ENCODE measurements around the gene LRIG1.

Gene LRIG1

GRCh38 chr3:66452303-66453011 lies 48.4 kb downstream of the LRIG1 start:
- Histone ChIP-seq H3K36me3 (ENCODE audit: insufficient read depth) (no peaks in the 10 kb centered on the region; the same call in 1 of the 2 replicates), H3K4me3 (IDR thresholded peaks at IDR 0.05; ENCODE audit: insufficient read depth, low read depth, low read length) (no peak overlapping the region), H3K9ac (no peak overlapping the region), H3K4me1 (ENCODE audit: low read depth, poor library complexity, severe bottlenecking) (peaks cover 47% of the 10 kb centered on the region), H3K4me2 (no peak overlapping the region), H2AFZ (ENCODE audit: low read depth) (no peak overlapping the region), H3K27ac (no peak overlapping the region), H3K79me2 (ENCODE audit: insufficient read depth, low read depth) (peaks cover 88% of the 10 kb centered on the region), H3K27me3 (ENCODE audit: insufficient read depth, low read depth) (no peaks in the 10 kb centered on the region), H4K20me1 (ENCODE audit: insufficient read depth) (peaks cover 14% of the 10 kb centered on the region)
- TF ChIP-seq, protein P1, sequence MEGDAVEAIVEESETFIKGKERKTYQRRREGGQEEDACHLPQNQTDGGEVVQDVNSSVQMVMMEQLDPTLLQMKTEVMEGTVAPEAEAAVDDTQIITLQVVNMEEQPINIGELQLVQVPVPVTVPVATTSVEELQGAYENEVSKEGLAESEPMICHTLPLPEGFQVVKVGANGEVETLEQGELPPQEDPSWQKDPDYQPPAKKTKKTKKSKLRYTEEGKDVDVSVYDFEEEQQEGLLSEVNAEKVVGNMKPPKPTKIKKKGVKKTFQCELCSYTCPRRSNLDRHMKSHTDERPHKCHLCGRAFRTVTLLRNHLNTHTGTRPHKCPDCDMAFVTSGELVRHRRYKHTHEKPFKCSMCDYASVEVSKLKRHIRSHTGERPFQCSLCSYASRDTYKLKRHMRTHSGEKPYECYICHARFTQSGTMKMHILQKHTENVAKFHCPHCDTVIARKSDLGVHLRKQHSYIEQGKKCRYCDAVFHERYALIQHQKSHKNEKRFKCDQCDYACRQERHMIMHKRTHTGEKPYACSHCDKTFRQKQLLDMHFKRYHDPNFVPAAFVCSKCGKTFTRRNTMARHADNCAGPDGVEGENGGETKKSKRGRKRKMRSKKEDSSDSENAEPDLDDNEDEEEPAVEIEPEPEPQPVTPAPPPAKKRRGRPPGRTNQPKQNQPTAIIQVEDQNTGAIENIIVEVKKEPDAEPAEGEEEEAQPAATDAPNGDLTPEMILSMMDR (conservative IDR thresholded peaks at IDR 0.05; ENCODE audit: low read depth, low read length): no peak

DNA sequence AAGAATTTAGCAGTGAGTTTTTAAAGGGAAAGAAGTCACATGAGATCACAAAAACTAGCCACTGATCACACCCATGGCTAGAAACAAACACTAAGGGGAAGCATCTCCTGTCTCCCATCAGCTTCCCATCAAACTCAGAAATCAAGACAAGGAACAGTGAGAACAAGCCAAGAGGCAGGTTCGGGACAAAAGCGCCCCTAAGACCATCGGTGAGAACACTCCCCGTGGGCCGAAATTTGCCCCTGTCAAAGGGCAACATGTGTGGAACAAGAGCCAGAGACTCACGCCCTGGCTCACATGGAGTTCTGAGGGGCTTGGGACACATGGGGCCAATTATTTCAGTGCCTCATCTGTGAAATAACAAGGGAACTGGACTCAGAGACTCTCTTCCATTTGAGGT lies 49.1 kb downstream of the LRIG1 start:
- Histone ChIP-seq H3K27ac (no peak overlapping the region), H3K79me2 (ENCODE audit: insufficient read depth, low read depth) (peaks cover 85% of the 10 kb centered on the region), H4K20me1 (ENCODE audit: insufficient read depth) (peaks cover 14% of the 10 kb centered on the region), H3K9ac (no peak overlapping the region), H3K27me3 (ENCODE audit: insufficient read depth, low read depth) (no peaks in the 10 kb centered on the region), H3K4me2 (no peak overlapping the region), H3K4me3 (IDR thresholded peaks at IDR 0.05; ENCODE audit: insufficient read depth, low read depth, low read length) (no peak overlapping the region), H3K36me3 (ENCODE audit: insufficient read depth) (no peaks in the 10 kb centered on the region; the same call in 1 of the 2 replicates), H3K4me1 (ENCODE audit: low read depth, poor library complexity, severe bottlenecking) (peaks cover 42% of the 10 kb centered on the region), H2AFZ (ENCODE audit: low read depth) (no peak overlapping the region)
- TF ChIP-seq, protein P1 (conservative IDR thresholded peaks at IDR 0.05; ENCODE audit: low read depth, low read length): no peak

GRCh38 chr3:66450390-66451022 lies 50.3 kb downstream of the LRIG1 start:
- TF ChIP-seq, protein P1 (conservative IDR thresholded peaks at IDR 0.05; ENCODE audit: low read depth, low read length): no peak
- no peak overlapping the region for H3K4me3 ChIP-seq (IDR thresholded peaks at IDR 0.05; ENCODE audit: insufficient read depth, low read depth, low read length)
- H3K27me3 ChIP-seq (ENCODE audit: insufficient read depth, low read depth): no peaks in the 10 kb centered on the region
- peaks cover 80% of the 10 kb centered on the region for H3K79me2 ChIP-seq (ENCODE audit: insufficient read depth, low read depth)
- no peak overlapping the region for H3K4me2 ChIP-seq
- H3K4me1 ChIP-seq (ENCODE audit: low read depth, poor library complexity, severe bottlenecking): peaks cover 34% of the 10 kb centered on the region
- H4K20me1 ChIP-seq (ENCODE audit: insufficient read depth): peaks cover 14% of the 10 kb centered on the region
- no peaks in the 10 kb centered on the region; the same call in 1 of the 2 replicates for H3K36me3 ChIP-seq (ENCODE audit: insufficient read depth)
- no peak overlapping the region for H2AFZ ChIP-seq (ENCODE audit: low read depth)
- H3K27ac ChIP-seq: no peak overlapping the region
- no peak overlapping the region for H3K9ac ChIP-seq

DNA sequence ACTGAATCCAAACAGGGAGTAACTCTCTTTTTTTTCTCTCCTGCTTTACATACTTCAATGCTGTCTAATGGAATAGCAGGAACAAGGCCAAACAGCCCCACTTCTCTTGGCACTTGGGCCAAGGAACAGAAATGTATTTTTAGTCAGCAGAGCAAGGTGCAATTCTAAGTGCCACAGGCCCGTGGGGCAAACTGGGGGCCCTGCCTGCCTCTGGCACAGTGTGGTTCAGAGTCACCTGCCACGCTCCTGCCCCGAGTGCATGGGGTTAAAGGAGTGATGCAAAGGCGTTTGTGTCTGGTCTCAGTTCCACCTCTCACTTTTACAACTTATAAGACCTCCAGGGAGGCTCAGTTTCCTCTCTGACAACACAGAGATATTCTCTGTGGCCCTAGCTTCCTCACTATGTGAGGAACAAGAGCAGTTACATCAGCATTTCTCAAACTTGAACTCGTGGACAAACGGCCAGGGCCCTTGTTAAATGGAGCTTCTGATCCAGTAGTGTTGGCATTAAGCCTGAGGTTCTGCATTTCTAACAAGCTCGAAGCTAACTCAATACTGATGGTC lies 51.3 kb downstream of the LRIG1 start:
- H3K4me3 ChIP-seq (IDR thresholded peaks at IDR 0.05; ENCODE audit: insufficient read depth, low read depth, low read length): no peak overlapping the region
- TF ChIP-seq, protein P1 (conservative IDR thresholded peaks at IDR 0.05; ENCODE audit: low read depth, low read length): no peak
- H2AFZ ChIP-seq (ENCODE audit: low read depth): no peak overlapping the region
- peaks cover 73% of the 10 kb centered on the region for H3K79me2 ChIP-seq (ENCODE audit: insufficient read depth, low read depth)
- H3K9ac ChIP-seq: no peak overlapping the region
- H3K4me1 ChIP-seq (ENCODE audit: low read depth, poor library complexity, severe bottlenecking): peaks cover 28% of the 10 kb centered on the region
- H4K20me1 ChIP-seq (ENCODE audit: insufficient read depth): peaks cover 14% of the 10 kb centered on the region
- no peaks in the 10 kb centered on the region; the same call in 1 of the 2 replicates for H3K36me3 ChIP-seq (ENCODE audit: insufficient read depth)
- no peaks in the 10 kb centered on the region for H3K27me3 ChIP-seq (ENCODE audit: insufficient read depth, low read depth)
- H3K4me2 ChIP-seq: no peak overlapping the region
- H3K27ac ChIP-seq: no peak overlapping the region

All from KMS-11 (cell line).